Measurements from ENCODE around the gene MGAT4C.

- TF ChIP-seq CTCF (IDR thresholded peaks at IDR 0.05; ENCODE audit: low read depth, low read length) (no peak), MYC (IDR thresholded peaks at IDR 0.05; ENCODE audit: low read depth, low read length) (no peak), POLR2A (IDR thresholded peaks at IDR 0.05; ENCODE audit: extremely low read depth, insufficient read length) (no peak)
- TF ChIP-seq, protein P1, sequence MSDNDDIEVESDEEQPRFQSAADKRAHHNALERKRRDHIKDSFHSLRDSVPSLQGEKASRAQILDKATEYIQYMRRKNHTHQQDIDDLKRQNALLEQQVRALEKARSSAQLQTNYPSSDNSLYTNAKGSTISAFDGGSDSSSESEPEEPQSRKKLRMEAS (IDR thresholded peaks at IDR 0.05; ENCODE audit: low read depth, low read length): no peak
These were observed 21.8 kb downstream of the MGAT4C start for GRCh38 chr12:86234316-86234855.
